Hematopoietic multipotent progenitor cell treated with erythropoietin and hydrocortisone succinate and interleukin-3 and kit ligand, for 15 days (in vitro differentiated cells): ENCODE measurements around the gene SPAG9.
A peak's percentile ranks its signal among the peaks of the same experiment; 100 is the strongest.

Experiments
- DNase-seq: peaks from one replicate; pipeline ENCODE4 v3.0.0-alpha.2; 2015; ENCODE audit warnings: low spot score

The SPAG9 gene

DNA sequence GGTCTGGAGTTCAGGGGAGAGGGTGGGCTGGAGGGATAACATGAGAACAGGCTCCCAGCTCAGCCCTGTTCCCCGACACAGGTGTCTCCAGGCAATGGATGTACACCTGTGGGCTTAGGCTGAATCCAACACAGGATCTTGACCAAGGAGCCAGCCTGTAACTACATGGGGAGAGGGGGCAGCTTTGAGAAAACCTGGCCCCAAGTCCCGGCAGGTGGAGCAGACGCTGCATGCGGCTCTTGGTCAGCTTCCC is 181.2 kb downstream of the SPAG9 start:
- no peak for DNase-seq

DNA sequence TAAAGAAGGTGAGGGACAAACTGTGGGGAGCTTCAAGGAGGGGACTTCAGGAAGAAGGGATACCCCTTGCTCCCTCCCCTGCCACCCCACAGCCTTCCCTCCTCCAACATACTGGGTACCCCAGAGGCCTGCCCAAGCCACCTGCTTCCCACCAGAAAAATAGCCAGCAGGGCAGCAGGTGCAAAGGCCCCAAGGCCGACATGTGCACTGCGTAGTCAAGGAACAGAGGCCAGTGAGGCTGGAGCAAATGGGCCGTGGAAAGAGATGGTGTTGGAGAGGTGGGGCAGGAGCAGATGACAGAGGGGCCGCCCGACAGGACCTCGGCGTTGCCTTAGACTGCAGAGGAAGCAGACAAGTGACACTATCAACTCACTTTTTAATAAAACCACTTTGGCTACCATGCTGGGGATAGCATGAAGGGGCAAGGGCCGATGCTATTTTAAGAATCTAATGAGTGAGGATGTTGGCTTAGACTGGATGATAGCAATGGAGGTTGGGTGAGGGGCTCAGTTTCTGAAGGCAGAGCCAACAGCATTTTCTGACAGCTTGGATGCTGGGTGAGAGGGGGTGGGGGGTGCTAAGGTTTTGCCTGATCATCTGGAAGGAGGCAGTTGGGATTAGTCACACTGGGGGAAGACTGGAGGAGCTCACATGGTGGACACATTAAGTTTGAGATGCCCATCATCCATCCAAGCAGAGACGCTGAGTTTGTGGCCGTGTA is 181.7 kb downstream of the SPAG9 start:
- no peak for DNase-seq

DNA sequence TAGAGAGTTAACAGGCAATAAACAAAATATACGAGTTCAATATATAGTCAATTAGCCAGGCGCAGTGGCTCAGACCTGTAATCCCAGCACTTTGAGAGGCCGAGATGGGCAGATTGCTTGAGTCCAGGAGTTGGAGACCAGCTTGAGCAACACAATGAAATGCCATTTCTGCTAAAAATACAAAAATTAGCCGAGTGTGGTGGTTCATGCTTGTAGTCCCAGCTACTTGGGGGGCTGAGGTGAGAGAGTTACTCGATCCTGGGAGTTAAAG is 184.7 kb downstream of the SPAG9 start:
- no peak for DNase-seq

DNA sequence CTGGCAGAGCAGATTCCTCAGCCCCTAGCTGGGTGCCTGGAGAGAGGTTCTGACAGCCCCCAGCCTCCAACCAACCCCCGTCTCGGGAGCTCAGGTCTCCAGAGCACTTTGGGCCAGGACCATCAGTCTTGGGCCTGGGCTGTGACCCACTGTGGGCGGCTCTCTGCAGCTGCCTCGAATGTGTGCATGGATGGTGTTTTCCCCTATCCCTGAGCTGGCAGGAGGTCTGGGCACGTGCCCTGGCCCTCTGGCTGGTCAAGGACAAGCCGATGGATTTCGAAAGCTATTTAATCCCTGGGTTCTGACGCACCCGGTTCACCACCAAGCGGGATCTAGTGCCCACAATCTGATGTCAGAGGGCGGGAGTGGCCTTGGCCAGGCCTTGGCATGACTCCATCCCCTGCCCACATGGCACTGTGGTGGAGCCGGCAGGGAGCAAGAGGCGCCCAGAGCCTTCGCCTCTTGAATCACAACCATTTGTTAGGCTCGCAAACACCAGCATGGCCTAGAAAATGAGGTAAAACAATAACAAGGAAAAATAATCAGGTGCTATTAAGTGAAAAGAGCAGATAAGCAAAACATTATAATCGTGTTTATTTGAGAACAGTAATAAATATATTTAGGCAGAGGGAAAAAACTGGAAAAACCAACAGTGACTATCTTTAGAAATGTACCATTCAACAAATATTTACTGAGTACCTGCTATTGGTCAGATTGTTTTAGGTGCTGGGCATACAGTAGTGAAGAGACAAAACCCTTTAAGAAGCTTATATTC is 185.3 kb downstream of the SPAG9 start:
- DNase-seq: peak; percentile 31

DNA sequence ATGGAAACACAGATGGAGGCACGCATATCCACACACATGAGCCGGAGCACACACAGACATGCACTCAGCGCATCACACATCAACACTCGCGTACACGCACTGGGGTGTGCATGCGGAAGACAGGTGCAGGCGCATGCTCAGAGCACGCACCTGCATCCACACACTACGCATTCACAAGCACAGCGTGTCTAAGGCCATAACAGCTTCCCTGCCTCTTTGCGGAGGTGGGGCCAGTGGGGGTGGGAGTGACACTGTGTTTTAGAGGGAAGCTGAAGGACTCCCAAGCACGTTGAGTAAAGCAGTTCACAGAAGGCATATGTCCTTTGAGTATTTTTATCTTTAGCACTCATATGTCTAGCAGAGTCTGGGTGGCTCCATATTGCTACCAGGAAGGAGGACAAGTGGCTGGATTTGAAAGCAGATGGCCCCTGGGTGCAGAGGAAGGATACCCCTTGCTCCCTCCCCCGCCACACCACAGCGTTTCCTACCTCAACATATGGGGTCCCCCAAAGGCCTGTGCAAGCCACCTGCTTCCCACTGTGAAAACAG is 185.9 kb downstream of the SPAG9 start:
- no peak for DNase-seq

DNA sequence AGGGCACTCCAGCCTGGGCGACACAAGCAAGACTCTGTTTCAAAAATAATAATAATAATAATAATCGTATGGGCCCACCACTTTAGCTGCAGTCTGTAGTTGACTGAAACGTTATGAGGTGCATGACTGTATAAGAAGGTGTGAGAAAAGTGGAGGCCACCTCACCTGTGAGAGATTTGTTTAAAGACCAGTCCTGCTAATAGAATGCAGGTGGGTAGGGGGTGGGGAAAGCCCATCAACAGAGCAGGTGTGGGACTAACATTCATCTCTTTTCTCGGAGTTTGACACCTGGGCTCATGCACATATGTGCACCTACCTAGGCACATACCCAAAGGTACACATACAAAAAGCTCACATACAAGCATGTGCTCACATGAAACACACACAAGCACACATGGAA is 186.5 kb downstream of the SPAG9 start:
- DNase-seq: no peak

DNA sequence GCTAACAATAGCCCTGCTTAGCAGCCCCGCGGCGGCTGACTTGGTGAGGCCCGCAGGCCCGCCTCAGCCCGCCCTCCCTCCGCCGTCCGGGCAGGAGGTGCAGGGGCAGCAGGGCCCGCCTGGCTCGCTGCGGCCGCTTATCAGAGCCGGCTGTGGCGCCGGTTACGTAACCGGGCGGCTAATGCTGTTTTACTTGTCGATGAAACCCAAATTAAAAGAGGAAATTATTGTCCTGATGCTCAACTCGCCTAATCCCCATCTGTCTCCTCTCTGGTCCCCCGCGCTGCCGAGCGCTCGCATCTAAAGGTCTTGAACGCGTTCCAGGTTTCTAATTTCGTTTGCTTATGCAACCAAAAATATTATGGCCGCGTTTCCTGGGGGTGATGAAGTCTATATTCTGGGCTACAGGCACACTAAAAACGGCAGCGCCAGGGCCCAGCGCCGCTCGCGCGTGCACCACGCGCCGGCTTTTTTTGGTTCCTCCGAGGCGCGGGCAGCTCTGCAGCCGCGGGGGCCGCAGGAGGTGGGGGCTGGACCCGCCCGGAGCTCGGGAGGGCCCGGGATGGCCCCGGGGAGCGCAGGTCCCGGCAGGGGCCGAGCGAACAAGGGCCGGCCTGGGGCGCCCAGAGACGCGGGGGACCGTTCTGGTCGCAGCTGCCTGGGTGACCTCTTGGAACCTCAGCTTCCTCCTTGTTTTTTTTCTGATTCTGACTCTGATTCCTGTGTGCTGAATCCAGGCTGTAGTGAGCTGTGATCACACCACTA is 189.3 kb downstream of the SPAG9 start:
- peak; percentile 44 for DNase-seq

DNA sequence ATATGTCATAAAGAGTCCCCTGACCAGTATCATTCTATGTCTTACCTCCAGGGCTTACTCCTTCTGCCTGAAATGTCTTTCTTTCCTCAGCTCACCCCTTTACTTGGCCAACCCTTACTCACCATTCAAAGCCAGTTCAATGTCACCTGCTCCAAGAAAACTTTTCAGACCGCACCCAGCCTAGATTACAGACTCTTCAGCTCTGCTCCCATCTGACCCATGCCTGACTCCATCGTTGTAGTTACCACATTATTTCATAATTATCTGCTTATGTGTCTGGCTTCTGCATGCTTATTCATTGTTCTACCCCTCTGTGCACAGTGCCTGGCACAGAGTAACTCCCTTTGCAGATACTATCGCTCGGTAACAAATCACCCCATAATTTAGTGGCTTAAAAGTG is 192.0 kb downstream of the SPAG9 start:
- no peak for DNase-seq

DNA sequence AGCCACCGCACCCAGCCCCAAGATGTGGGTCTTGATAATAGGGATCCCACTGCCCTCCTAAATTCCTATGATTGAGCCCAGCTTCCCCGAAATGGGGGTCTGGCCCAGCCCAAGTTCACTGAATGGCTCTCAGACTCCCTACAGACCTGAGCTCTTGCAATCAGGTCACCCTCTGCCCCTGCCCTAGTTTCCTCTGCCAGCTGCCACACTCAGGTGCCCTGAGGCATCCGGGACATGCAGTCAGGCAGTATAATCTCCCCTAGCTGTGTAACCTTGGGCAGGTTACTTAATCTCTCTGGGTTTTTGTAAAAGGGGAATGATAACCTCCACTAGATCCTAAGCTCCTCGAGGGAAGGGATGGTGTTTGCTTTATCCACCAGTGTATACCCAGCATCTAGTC is 193.4 kb downstream of the SPAG9 start:
- no peak for DNase-seq

DNA sequence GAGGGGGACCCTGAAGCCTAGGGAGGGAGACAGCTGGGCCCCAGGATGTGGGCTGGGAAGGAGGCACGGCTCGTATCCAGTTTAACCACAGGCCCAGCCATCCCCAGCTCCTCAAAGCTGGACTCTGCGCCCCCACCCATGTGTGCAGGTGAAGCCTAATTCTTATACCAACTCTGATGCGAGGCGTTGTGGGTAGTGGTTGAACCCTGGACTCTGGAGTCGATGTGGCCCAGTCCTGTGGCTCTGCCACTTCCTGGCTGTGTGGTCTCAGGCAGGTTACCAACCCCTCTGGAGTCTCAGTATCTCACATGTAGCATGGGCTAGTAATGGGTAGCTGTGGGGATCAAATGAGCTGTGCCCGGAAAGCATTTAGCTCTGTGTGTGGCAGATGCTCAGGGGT is 194.1 kb downstream of the SPAG9 start:
- DNase-seq: no peak

DNA sequence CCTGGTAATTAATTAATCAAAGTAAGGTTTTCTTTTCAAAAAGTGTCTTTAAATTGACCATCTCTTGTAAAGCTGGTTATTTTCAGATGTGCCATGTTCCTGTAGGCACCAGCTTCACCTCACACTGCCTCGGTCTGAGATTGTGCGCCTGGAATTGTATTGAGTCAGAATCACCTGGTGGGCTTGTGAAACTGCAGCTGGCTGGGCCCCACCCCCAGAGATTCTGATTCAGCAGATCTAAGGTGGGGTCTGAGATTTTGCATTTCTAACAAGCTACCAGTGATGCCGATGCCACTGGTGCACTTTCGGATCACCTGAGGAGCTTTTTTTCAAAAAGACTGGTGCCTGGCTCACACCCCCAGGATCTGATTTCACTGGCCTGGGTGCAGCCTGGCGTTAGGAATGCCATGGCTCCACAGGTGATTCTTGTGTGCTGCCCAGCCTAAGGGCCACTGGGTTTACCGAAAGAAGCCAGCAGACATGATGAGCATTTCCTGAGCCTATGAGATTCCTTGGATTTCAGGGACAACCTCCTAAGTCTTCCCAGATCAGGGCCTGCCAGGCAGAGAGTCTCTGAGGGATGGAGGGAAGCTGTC is 195.3 kb downstream of the SPAG9 start:
- DNase-seq: no peak

DNA sequence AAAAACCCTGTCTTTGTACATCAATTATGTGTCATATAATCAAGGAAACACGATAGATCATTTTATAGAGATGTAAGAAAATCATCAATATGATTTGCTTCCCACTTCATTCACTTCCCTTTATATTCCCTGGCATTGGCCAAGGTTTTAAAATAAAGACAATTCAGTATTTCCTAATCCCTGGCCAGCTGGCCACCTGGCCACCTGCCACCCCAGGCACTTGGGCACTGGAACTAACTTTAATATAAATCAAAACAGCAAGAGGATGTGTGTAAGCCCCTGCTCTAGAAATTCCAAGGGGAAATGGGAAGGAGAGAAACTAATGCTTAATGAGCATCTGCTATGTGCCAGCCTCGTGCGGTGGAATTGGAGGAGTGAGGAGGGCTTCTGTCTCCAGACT is 195.9 kb downstream of the SPAG9 start:
- DNase-seq: no peak

DNA sequence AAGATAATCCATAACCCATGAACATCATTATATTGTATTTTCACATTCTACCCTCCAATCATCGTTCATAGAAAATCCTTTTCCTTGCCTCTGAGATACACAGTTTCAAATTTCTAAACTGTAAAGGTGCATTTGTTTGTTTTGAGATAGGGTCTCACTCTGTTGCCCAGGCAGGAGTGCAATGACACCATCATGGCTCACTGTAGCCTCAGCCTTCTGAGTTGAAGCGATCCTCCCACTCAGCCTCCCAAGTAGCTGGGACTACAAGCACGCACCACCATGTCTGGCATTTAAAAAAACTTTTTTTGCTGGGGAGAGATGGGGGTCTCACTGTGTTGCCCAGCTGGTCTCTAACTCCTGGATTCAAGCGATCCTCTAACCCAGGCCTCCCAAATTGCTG is 196.4 kb downstream of the SPAG9 start:
- no peak for DNase-seq

DNA sequence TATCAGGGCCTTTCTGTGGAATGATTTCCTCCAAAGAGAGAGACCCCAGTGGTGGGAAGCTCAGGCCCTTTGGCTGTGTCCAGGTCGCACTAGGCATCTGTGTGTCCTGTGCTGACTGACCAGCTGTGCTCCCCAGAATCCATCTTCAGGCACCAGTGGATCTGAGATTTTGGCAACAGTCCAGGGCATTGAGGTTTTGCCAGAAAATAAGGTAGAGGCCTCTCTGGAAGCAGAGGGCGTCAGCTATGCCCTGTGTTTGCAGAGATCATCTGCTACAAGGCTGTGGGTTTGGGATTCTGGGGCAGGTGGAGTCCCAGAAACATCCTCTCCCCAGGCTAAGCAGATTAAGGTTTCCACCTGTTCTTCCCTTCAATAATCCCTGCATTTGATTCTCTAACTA is 197.1 kb downstream of the SPAG9 start:
- no peak for DNase-seq

DNA sequence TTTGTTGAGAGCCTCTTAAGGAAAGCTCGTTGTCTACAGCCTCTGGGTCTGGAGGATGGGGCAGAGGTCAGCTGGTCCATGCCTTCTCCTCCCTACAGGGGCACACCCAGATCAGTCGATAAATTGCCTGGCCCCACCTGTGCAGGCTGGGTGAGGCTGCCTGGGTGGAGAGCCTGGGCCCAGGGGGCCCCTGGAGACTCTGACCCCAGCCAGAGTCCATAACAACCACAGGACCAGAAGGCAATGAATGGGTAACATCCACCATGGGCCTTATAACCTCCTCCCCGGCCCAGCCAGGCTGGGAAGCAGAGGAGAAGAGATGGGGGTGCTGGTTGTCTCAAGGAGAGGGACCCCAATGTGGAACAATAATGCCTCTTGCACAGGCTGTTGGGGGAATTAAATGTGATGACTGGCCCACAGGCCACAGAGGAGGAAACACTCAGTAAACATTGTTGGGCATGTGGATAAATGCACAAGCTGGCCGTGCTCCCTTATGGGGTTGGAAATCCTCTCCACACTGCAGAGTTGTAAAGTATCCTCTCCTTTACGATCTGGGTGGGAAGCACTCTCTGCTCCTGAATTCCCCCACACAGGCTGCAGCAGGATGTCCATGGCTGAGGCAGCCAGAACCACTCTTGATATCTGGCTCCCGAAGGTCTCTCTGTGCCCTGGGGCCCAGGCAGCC is 197.8 kb downstream of the SPAG9 start:
- DNase-seq: no peak

DNA sequence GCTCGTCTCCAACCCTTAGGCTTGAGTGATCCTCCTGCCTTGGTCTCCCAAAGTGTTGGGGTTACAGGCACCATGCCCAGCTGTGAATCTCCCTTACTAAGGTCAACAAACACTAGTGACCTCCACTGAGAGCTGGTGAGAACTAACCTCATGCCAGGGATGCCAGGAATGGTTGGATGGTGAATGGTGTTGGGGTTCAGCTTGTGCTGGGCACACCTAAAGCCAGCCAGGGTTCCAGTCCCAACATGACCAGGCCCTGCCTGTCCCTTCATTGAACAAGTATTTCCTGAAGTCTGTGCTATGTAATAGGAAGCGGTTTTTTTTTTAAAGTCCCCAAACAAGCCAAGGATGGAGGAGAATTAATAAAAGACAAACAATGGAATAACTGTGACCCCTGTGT is 198.6 kb downstream of the SPAG9 start:
- DNase-seq: no peak

DNA sequence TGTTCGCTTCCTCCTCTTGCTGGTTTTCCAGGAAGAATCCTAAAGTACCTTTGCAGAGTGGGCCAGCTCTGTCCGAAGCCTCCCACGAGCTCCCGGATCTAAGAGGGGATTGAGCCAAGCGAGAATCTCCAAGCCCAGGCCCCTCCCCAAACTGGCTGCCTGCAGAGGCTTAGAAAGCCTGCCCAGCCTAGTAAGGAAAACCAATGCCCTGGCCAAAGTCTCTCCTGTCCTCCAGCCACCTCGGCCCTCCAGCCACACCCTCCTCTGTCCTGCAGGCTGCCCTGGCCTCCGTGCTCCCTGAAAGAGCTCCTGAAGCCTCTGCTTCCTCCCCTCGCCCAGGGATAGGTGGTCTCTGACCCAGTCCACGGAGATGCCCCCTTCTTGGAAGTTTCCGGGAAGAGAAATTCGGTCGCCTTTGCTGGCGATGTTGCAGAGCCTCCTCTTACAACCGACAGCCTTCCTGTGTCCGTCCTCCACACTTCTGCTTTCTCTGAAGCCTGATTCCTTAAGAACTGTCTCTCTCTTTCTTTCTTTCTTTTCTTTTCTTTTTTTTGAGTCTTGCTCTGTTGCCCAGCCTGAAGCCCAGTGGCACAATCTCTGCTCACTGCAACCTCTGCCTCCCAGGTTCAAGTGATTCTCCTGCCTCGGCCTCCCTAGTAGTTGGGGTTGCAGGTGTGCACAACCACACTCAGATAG is 199.6 kb downstream of the SPAG9 start:
- no peak for DNase-seq

DNA sequence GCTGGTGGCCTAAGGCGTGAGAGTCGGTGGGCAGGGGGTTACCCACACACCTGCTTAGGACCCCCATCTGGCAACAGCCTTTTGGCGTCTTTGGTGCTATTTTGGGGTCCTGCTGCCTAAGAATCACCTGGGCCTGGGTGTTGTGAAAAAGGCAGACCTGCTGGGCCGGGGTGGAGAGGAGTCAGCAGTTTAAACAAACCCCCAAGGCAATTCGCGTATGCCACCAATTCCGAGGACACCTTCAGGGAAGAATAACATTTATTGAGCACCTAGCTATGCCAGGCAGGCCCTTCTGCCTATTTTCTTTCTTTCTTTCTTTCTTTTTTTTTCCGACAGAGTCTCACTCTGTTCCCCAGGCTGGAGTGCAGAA is 200.6 kb downstream of the SPAG9 start:
- no peak for DNase-seq

DNA sequence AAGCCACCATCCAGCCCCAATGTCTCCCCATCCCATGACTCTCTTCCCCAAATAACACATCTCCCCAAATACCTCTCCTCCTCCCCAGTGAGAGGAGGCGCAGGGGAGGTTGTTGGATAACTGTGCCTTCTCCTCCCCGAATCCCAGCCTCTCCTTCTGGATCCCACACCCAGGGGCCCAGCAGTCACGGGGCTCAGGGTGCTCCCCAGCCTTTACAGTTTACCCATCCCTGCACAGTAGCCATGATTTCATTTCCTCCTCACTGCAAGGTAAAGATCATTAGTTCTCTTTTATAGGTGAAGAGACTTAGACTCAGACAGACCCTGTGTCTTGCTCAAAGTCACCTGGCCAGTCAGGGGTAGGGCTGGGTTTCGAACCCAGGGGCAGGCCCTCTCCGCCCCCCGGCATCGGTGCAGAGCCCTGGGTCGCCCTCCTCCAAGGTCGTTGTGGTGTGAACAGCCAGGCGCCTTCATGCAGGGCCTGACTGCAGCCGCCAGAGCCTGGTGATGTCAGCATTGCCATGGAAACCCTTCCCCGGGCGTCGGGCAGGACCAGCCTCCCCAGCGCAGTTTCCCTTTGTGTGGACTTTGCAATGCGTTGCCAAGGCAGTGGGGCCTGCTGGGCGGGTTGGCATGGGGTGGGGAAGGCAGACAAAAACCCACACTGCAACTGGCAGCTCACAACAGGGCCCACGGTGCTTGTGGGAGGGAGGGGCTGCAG is 201.2 kb downstream of the SPAG9 start:
- DNase-seq: no peak

DNA sequence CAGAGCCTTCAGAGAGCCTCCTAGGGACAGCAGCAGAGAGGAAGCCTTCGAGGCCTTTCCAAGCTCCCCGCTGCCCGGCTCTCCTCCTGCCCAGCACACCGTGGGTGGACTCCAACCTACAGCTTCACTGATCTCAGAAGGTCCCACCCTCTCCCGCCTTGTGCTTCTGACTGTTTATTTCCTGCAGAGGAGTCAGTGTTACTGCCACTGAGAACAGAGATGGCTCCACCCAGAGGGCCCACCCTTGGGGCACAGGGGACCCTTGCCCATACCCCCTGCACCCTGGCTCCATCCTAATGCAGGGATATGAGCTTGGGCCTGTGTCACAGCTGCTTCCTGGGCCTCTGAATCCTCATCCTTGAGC is 201.8 kb downstream of the SPAG9 start:
- DNase-seq: no peak
